ENCODE data around the gene CEACAM5. TPM values are rescaled to one million over a fixed set of nuclear protein-coding genes. Genes with fewer than 3 reads are reported as not detected.

The CEACAM5 gene
- polyA plus RNA-seq, 3 donors, result not detected

- no peak overlapping the region for H3K4me2 ChIP-seq (replicated peaks; ENCODE audit: extremely low read depth, low read length, poor library complexity, severe bottlenecking)
- Mint-ChIP-seq H3K27ac (no peak overlapping the region), H3K4me3 (no peak overlapping the region)
Observed at GRCh38 chr19:41753159-41753558, 44.7 kb downstream of the CEACAM5 start.

DNA sequence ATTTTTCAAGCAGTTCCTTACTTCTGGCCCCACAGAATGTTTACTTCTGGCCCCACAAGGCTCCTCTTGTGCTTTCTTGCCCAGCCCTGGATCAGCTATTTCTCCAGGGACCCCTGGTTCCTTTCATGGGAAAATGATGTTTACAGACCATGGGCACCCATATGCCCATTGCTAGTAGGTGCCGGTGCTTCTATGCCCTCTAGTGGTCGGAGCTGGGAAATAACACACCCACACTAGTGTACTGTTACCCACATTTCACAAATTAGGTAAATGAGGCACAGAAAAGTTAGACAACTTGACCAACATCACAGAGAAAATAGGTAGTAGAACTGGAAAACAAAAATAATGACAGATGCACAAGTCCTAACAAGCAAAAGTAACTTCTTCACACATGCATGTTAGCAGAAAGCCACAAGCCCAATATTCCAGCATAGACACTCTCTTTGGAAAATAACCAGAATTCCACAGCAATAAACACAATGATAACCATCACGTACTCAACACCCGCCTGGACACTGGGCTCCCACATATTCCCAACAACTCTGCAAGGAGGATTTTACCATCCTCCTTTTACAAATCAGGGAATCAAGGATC is 45.6 kb downstream of the CEACAM5 start:
- DNase-seq, result peak; percentile 46 to 63 (median 61)
- 83% methylated on average over 2 of the region's 4 CpGs for WGBS (ENCODE audit: insufficient coverage)
- Mint-ChIP-seq H3K4me1 (peaks cover 22% of the 10 kb centered on the region), H3K27me3 (ENCODE audit: low read depth in 3 of 3) (peaks cover 0 to 7% (median 0%) of the 10 kb centered on the region in 3 donors), H3K27ac (no peak overlapping the region), H3K4me3 (no peak overlapping the region), H3K9me3 (peaks cover 0 to 2% (median 0%) of the 10 kb centered on the region in 7 donors), H3K36me3 (no peaks in the 10 kb centered on the region)
- no peaks in the 10 kb centered on the region for H3K9me3 ChIP-seq (replicated peaks in 1 of 2; ENCODE audit: control insufficient read depth in 1 of 2, insufficient read depth in 1 of 2, low read length in 2 of 2)
- H3K79me2 ChIP-seq (ENCODE audit: insufficient read depth, low read length), result no peaks in the 10 kb centered on the region
- TF ChIP-seq, protein P1, sequence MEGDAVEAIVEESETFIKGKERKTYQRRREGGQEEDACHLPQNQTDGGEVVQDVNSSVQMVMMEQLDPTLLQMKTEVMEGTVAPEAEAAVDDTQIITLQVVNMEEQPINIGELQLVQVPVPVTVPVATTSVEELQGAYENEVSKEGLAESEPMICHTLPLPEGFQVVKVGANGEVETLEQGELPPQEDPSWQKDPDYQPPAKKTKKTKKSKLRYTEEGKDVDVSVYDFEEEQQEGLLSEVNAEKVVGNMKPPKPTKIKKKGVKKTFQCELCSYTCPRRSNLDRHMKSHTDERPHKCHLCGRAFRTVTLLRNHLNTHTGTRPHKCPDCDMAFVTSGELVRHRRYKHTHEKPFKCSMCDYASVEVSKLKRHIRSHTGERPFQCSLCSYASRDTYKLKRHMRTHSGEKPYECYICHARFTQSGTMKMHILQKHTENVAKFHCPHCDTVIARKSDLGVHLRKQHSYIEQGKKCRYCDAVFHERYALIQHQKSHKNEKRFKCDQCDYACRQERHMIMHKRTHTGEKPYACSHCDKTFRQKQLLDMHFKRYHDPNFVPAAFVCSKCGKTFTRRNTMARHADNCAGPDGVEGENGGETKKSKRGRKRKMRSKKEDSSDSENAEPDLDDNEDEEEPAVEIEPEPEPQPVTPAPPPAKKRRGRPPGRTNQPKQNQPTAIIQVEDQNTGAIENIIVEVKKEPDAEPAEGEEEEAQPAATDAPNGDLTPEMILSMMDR (IDR thresholded peaks at IDR 0.05), result peak; percentile 65
- intact Hi-C loops (cut with micrococcal nuclease), result loop anchor here in 1 of 2 donors (2.0 to 5.0 kb wide), 2 partner anchors 33 to 67 kb away; no protein-coding TSS in a partner anchor
- H2AFZ ChIP-seq (ENCODE audit: insufficient read depth, low read depth, low read length, poor library complexity, severe bottlenecking), result no peak overlapping the region
- H3K36me3 ChIP-seq (replicated peaks in 1 of 2; ENCODE audit: control insufficient read depth in 1 of 2, insufficient read depth in 2 of 2, low read length in 2 of 2), result no peaks in the 10 kb centered on the region
- no peaks in the 10 kb centered on the region for H4K20me1 ChIP-seq (ENCODE audit: insufficient read depth, low read length)
- H3K4me2 ChIP-seq (replicated peaks; ENCODE audit: extremely low read depth, low read length, poor library complexity, severe bottlenecking), result no peak overlapping the region
- no peak overlapping the region for H3K27ac ChIP-seq (ENCODE audit: low read depth in 1 of 2, low read length in 2 of 2)
- no peaks in the 10 kb centered on the region for H3K27me3 ChIP-seq (ENCODE audit: control insufficient read depth in 2 of 2, insufficient read depth in 2 of 2, low read length in 2 of 2)
- H3K9ac ChIP-seq (ENCODE audit: insufficient read depth, low read length, poor library complexity, severe bottlenecking), result no peak overlapping the region
- peaks cover 4 to 6% of the 10 kb centered on the region in 2 donors for H3K4me1 ChIP-seq (ENCODE audit: control insufficient read depth in 1 of 2, insufficient read depth in 2 of 2, low read length in 2 of 2)
- no peak overlapping the region for H3K4me3 ChIP-seq (replicated peaks in 1 of 3; ENCODE audit: low read depth in 2 of 3, low read length in 3 of 3)

More at GRCh38 chr19:41753159-41753558, 44.7 kb downstream of the CEACAM5 start:
- Histone ChIP-seq H3K4me3 (replicated peaks in 1 of 3; ENCODE audit: low read depth in 2 of 3, low read length in 3 of 3) (no peak overlapping the region), H3K36me3 (replicated peaks in 1 of 2; ENCODE audit: control insufficient read depth in 1 of 2, insufficient read depth in 2 of 2, low read length in 2 of 2) (no peaks in the 10 kb centered on the region), H3K27ac (ENCODE audit: low read depth in 1 of 2, low read length in 2 of 2) (no peak overlapping the region), H4K20me1 (ENCODE audit: insufficient read depth, low read length) (no peaks in the 10 kb centered on the region), H3K9ac (ENCODE audit: insufficient read depth, low read length, poor library complexity, severe bottlenecking) (no peak overlapping the region), H3K4me1 (ENCODE audit: control insufficient read depth in 1 of 2, insufficient read depth in 2 of 2, low read length in 2 of 2) (peaks cover 4 to 6% of the 10 kb centered on the region in 2 donors), H2AFZ (ENCODE audit: insufficient read depth, low read depth, low read length, poor library complexity, severe bottlenecking) (no peak overlapping the region), H3K9me3 (replicated peaks in 1 of 2; ENCODE audit: control insufficient read depth in 1 of 2, insufficient read depth in 1 of 2, low read length in 2 of 2) (no peaks in the 10 kb centered on the region), H3K79me2 (ENCODE audit: insufficient read depth, low read length) (no peaks in the 10 kb centered on the region), H3K27me3 (ENCODE audit: control insufficient read depth in 2 of 2, insufficient read depth in 2 of 2, low read length in 2 of 2) (no peaks in the 10 kb centered on the region)
- TF ChIP-seq, protein P1 (IDR thresholded peaks at IDR 0.05), result peak; percentile 82
- peak; percentile 47 to 65 (median 61) for DNase-seq
- peaks cover 0 to 7% (median 1%) of the 10 kb centered on the region in 3 donors for H3K27me3 Mint-ChIP-seq (ENCODE audit: low read depth in 3 of 3)
- intact Hi-C loops (cut with micrococcal nuclease), result loop anchor here in 1 of 2 donors (5.0 kb wide), 1 partner anchor 34 kb away; no protein-coding TSS in a partner anchor
- peaks cover 0 to 2% (median 0%) of the 10 kb centered on the region in 7 donors for H3K9me3 Mint-ChIP-seq
- H3K36me3 Mint-ChIP-seq, result no peaks in the 10 kb centered on the region
- 0% methylated on average over 9 of the region's 12 CpGs for WGBS (ENCODE audit: insufficient coverage)
- H3K4me1 Mint-ChIP-seq, result peaks cover 16% of the 10 kb centered on the region
